Esophagus muscularis mucosa (tissue), 3 donors: ENCODE data around the gene LHX4.

ENCODE experiments used
- CTCF ChIP-seq, 3 experiments: fragments of 200-600 bp in 2 of 3; fragments of 450-650 bp in 1 of 3; sonication (generic) in 2 of 3; IDR thresholded peaks; one replicate each; pipeline ENCODE4 v1.5.1; 2017 to 2019; ENCODE audit warnings: antibody characterized with exemption in 3 of 3, mild to moderate bottlenecking in 2 of 3, moderate library complexity in 1 of 3
- POLR2AphosphoS5 ChIP-seq, 2 donors: sonication (generic); formaldehyde crosslinking; IDR thresholded peaks; one replicate each; pipeline ENCODE4 v1.6.1; 2017; ENCODE audit warnings: antibody characterized with exemption in 2 of 2

- TF ChIP-seq CTCF (IDR thresholded peaks at IDR 0.05) (no peak), POLR2AphosphoS5 (IDR thresholded peaks at IDR 0.05) (no peak)
Measured at GRCh38 chr1:180299479-180300221, 69.6 kb downstream of the LHX4 start.
